Measurements from ENCODE around the gene ALDH1L1. TPM values are rescaled to one million over a fixed set of nuclear protein-coding genes. Genes with fewer than 3 reads are reported as not detected.
A peak's percentile ranks its signal among the peaks of the same experiment; 100 is the strongest.

ALDH1L1 gene
- total RNA-seq, 1 experiment from 2014 or later, result 0.36 TPM

GRCh38 chr3:126103121-126104027, 77.0 kb downstream of the ALDH1L1 start:
- Histone ChIP-seq H3K27ac (ENCODE audit: low read length) (no peak overlapping the region), H3K9me3 (ENCODE audit: control insufficient read depth, insufficient read depth, low read depth, low read length) (no peaks in the 10 kb centered on the region), H3K4me1 (ENCODE audit: control insufficient read depth, insufficient read depth, low read length) (no peaks in the 10 kb centered on the region), H3K36me3 (ENCODE audit: control insufficient read depth, insufficient read depth, low read length) (no peaks in the 10 kb centered on the region), H3K27me3 (ENCODE audit: control insufficient read depth, insufficient read depth, low read length) (no peaks in the 10 kb centered on the region), H3K4me3 (ENCODE audit: low read depth in 2 of 2, low read length in 2 of 2) (no peak overlapping the region)
- DNase-seq (ENCODE audit: low read depth, low spot score) (no peak), ATAC-seq (peak; percentile 52; the same call in 1 of the 2 replicates)
- BruUV-seq (replicated peaks), result no TSS peak
- CTCF ChIA-PET, result interaction anchor here (0.6 to 0.7 kb wide), 2 partner anchors 29 to 285 kb away, joined by 3 to 4 read pairs; no protein-coding TSS in a partner anchor
- in situ Hi-C loops (cut with HindIII; ENCODE audit: low pct_unique_long_range_greater_than_20kb, low sequenced_read_pairs) (no loop called here), intact Hi-C loops (cut with micrococcal nuclease; ENCODE audit: unreplicated experiment) (no loop called here)
- TF ChIP-seq REST (IDR thresholded peaks at IDR 0.05; ENCODE audit: insufficient read depth in 1 of 2, low read depth in 2 of 2, low read length in 1 of 2) (no peak), SIN3A (IDR thresholded peaks at IDR 0.05; ENCODE audit: borderline replicate concordance, insufficient read depth, low read depth, low read length) (no peak), POLR2AphosphoS5 (IDR thresholded peaks at IDR 0.05; ENCODE audit: low read depth, low read length) (no peak), CTCF (IDR thresholded peaks at IDR 0.05) (no peak), TCF7L2 (IDR thresholded peaks at IDR 0.05; ENCODE audit: low read depth, low read length) (no peak)
- POLR2A ChIA-PET, result no interaction called here

- no peaks in the 10 kb centered on the region for H3K36me3 ChIP-seq (ENCODE audit: control insufficient read depth, insufficient read depth, low read length)
- DNase-seq (ENCODE audit: low read depth, low spot score), result no peak
- ChIA-PET CTCF (interaction anchor here (0.7 kb wide), 1 partner anchor 29 kb away, joined by 4 read pairs; no protein-coding TSS in a partner anchor), POLR2A (interaction anchor here (0.6 kb wide), 1 partner anchor 530 kb away, joined by 17 read pairs; no protein-coding TSS in a partner anchor)
- no peaks in the 10 kb centered on the region for H3K9me3 ChIP-seq (ENCODE audit: control insufficient read depth, insufficient read depth, low read depth, low read length)
- no peak for ATAC-seq
- H3K27ac ChIP-seq (ENCODE audit: low read length), result no peak overlapping the region
- intact Hi-C loops (cut with micrococcal nuclease; ENCODE audit: unreplicated experiment), result no loop called here
- H3K4me1 ChIP-seq (ENCODE audit: control insufficient read depth, insufficient read depth, low read length), result no peaks in the 10 kb centered on the region
- no peak overlapping the region for H3K4me3 ChIP-seq (ENCODE audit: low read depth in 2 of 2, low read length in 2 of 2)
- TF ChIP-seq TCF7L2 (IDR thresholded peaks at IDR 0.05; ENCODE audit: low read depth, low read length) (no peak), POLR2AphosphoS5 (IDR thresholded peaks at IDR 0.05; ENCODE audit: low read depth, low read length) (no peak), REST (IDR thresholded peaks at IDR 0.05; ENCODE audit: insufficient read depth in 1 of 2, low read depth in 2 of 2, low read length in 1 of 2) (no peak), SIN3A (IDR thresholded peaks at IDR 0.05; ENCODE audit: borderline replicate concordance, insufficient read depth, low read depth, low read length) (no peak), CTCF (IDR thresholded peaks at IDR 0.05) (no peak)
- in situ Hi-C loops (cut with HindIII; ENCODE audit: low pct_unique_long_range_greater_than_20kb, low sequenced_read_pairs), result no loop called here
- BruUV-seq (replicated peaks), result no TSS peak
- H3K27me3 ChIP-seq (ENCODE audit: control insufficient read depth, insufficient read depth, low read length), result no peaks in the 10 kb centered on the region
These were observed 77.8 kb downstream of the ALDH1L1 start for GRCh38 chr3:126102530-126102951.
